Adrenal gland (tissue), 19 donors: Measurements from ENCODE around the gene LEKR1. TPM values are rescaled to one million over a fixed set of nuclear protein-coding genes. Genes with fewer than 3 reads are reported as not detected.

ENCODE experiments used
- DNase-seq, 7 donors: peaks; one replicate each; pipeline ENCODE4 v3.0.0-alpha.2; 2019 to 2020
- H3K27ac ChIP-seq, 5 donors: fragments of 200-600 bp; sonication (generic) in 4 of 5; 1 replicate in 3 of 5; 2 replicates in 2 of 5; pipeline versions ENCODE4 v1.5.1 to v1.8.0; 2016 to 2020; ENCODE audit warnings: mild to moderate bottlenecking in 1 of 5
- H3K27me3 ChIP-seq: fragments of 200-600 bp; 2 replicates; pipeline ENCODE4 v1.8.0; 2021
- H3K36me3 ChIP-seq, 2 donors: fragments of 200-600 bp; replicated peaks in 1 of 2; 1 replicate in 1 of 2; 2 replicates in 1 of 2; pipeline versions ENCODE4 v1.5.1 to v1.8.0; 2018 to 2022
- H3K4me1 ChIP-seq, 2 donors: fragments of 200-600 bp; replicated peaks in 1 of 2; 1 replicate in 1 of 2; 2 replicates in 1 of 2; pipeline versions ENCODE4 v1.5.1 to v1.8.0; 2018 to 2021
- H3K4me3 ChIP-seq, 4 donors: fragments of 200-600 bp; sonication (generic) in 3 of 4; one replicate each; pipeline ENCODE4 v1.5.1; 2016 to 2018
- H3K9me3 ChIP-seq, 3 donors: fragments of 200-600 bp; sonication (generic) in 1 of 3; replicated peaks in 1 of 3; 1 replicate in 2 of 3; 2 replicates in 1 of 3; pipeline versions ENCODE4 v1.5.1 to v1.8.0; 2016 to 2021
- CTCF ChIP-seq, 6 experiments: fragments of 450-650 bp in 4 of 6; fragments of 200-600 bp in 2 of 6; sonication (generic) in 1 of 6; IDR thresholded peaks; 1 replicate in 5 of 6; 2 replicates in 1 of 6; pipeline versions ENCODE4 v1.5.1 to v1.8.0; 2016 to 2021; ENCODE audit warnings: antibody characterized with exemption in 6 of 6, mild to moderate bottlenecking in 2 of 6, moderate library complexity in 1 of 6
- POLR2A ChIP-seq, 2 donors: fragments of 450-650 bp; IDR thresholded peaks; one replicate each; pipeline ENCODE4 v1.6.1; 2017; ENCODE audit warnings: antibody characterized with exemption in 2 of 2, mild to moderate bottlenecking in 2 of 2, moderate library complexity in 1 of 2
- WGBS, 4 donors: extraction: QIAGEN DNeasy Blood & Tissue Kit in 2 of 4; methylation state at CpG; one replicate each; pipeline versions ENCODE4 v1.1.5 to v1.1.7; 2013 to 2017; 5-methylcytosine and 5-hydroxymethylcytosine counted together
- intact Hi-C, 2 donors: fragments of 100-400 bp; cut with DNase I; formaldehyde crosslinking; loops; one replicate each; pipeline versions ENCODE4 v1.14.1 to v1.15.0; 2022 to 2023
- long read RNA-seq, 10 donors: library from polyadenylated mRNA in 3 of 10; unstranded in 2 of 10; stranded (forward) in 1 of 10; transcript quantifications; one replicate each; pipeline ENCODE4 v2.0.0 and lab custom pipeline, GENCODE V29; 2021 to 2026
- polyA plus RNA-seq, 3 donors: library from polyadenylated mRNA; stranded (reverse); fragments of 200-250 nt in 2 of 3; fragments of 350-450 nt in 1 of 3; fragmentation: Illumina TruSeq in 1 of 3; extraction: RNeasy Lipid Tissue Mini Kit (QIAGEN cat#74804) in 1 of 3; gene quantifications; one replicate each; pipeline ENCODE4 v1.2.3, GENCODE V29; 2013 to 2014
- total RNA-seq, 9 donors: library from RNA; depleted of rRNA in 4 of 9; stranded (reverse); fragments of >200 nt in 4 of 9; fragments of 120-200 nt in 1 of 9; fragmentation: NEBNext Ultra II Directional in 1 of 9; extraction: Animal tissue kit (Norgen Biotek cat#: 25700) in 1 of 9; gene quantifications; one replicate each; pipeline versions ENCODE4 v1.1.0 to v1.2.4, GENCODE V29; 2013 to 2023
- donor health status: healthy with polysubstance abuse.
- donor health status: Bipolar disorder and iron deficiency.
- donor health status: DM: yes; HTN: yes; CAD: no.
- donor health status: DM: no; HTN: no; CAD: no.
- donor health status: DM: no; HTN: no; CAD: no.
- donor health status: DM: yes; HTN: yes; CAD: no.

Gene LEKR1
- 1 to 10 TPM in 7 of 9 donors, under 1 TPM in 2; 0.28 to 2.3 (median 1.8) TPM for total RNA-seq
- polyA plus RNA-seq: 1 to 10 TPM in 1 of 3 donors, under 1 TPM in 2; 0.30 to 1.1 (median 0.71) TPM
- long read RNA-seq, donor 1: 0 reads
- long read RNA-seq, donor 2, partial matches to known transcripts: 0 of 1 reads
- long read RNA-seq, donor 2, other reads (novel, unspliced or antisense): 0 of 1 reads
- long read RNA-seq, donor 3: 0 reads
- long read RNA-seq, donor 4, partial matches to known transcripts: 0 of 1 reads
- long read RNA-seq, donor 4, other reads (novel, unspliced or antisense): 1 of 1 reads
- long read RNA-seq, donor 5, partial matches to known transcripts: 0 of 1 reads
- long read RNA-seq, donor 5, other reads (novel, unspliced or antisense): 1 of 1 reads
- long read RNA-seq, donor 6, partial matches to known transcripts: 0 of 1 reads
- long read RNA-seq, donor 6, other reads (novel, unspliced or antisense): 0 of 1 reads
- long read RNA-seq, donor 7: 0 reads
- long read RNA-seq, donor 8: 0 reads
- long read RNA-seq, donor 9: 0 reads
- long read RNA-seq, donor 10: 0 reads

DNA sequence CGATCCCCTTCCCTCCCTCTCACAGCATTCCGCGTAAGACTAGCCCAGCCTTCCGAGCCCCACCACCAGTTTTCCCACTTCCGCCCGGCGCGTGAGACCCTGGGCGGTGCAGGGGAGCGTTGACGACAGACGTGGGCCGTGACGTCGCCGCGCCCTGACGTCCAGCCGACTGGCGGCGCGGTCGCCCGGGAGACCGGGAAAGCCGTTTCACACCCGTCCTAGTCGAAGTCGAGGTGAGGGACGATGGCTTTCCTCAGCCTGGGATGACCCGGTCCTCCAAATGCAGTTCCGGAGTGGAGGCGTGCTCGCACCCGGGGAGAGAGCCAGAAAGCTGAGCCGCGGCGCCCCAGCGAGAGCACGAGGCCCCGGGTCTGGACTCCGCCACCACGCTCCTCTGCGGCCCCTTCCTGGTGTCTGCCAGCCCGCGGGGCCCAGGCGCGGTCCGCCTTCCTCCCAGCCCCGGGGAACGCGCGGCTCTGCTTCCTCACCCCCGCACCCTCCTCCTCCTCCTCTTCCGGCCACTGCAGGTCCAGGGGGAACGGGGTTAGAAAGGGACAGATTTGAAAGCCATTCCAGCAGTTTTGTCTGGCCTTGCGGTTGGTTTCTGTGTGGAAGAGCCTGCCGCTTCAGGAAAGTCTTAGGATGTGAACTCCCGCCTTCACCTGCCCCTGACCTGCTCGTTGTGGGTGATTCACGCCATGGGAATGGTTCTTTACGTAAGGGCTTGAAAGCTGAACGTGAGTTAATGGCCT, at the start of gene LEKR1:
LEKR1 (plus strand) TSS at position 210 of the 752 bp plus-strand sequence. CDS start 2,977 bp downstream, outside the sequence.
- no peaks in the 10 kb centered on the region for H3K9me3 ChIP-seq
- H3K4me3 ChIP-seq: peak within 1 kb of the TSS; percentile 40 to 74 (median 64)
- intact Hi-C loops: loop anchor here in 1 of 2 donors (5.0 kb wide), 1 partner anchor 149 kb away; no protein-coding TSS in a partner anchor
- TF ChIP-seq CTCF (IDR thresholded peaks at IDR 0.05) (no peak), POLR2A (IDR thresholded peaks at IDR 0.05) (peak; percentile 67 to 82)
- 0 to 1% (median 1%) methylated on average over 30 to 63 of the region's 63 CpGs for WGBS, 4 donors
- H3K27me3 ChIP-seq: no peaks in the 10 kb centered on the region
- H3K36me3 ChIP-seq: no peaks in the 10 kb centered on the region
- peak within 1 kb of the TSS; percentile 90 to 100 (median 94) for H3K27ac ChIP-seq
- H3K4me1 ChIP-seq: no peaks in the 10 kb centered on the region
- peak; percentile 89 to 96 (median 90) for DNase-seq

- no peaks in the 10 kb centered on the region for H3K9me3 ChIP-seq
- peaks cover 0 to 6% of the 10 kb centered on the region in 2 donors for H3K4me1 ChIP-seq
- H3K4me3 ChIP-seq: no peak overlapping the region
- intact Hi-C loops: no loop called here
- no peak for DNase-seq
- no peaks in the 10 kb centered on the region for H3K27me3 ChIP-seq
- TF ChIP-seq CTCF (IDR thresholded peaks at IDR 0.05) (no peak), POLR2A (IDR thresholded peaks at IDR 0.05) (no peak)
- no peaks in the 10 kb centered on the region for H3K36me3 ChIP-seq
- no peak overlapping the region for H3K27ac ChIP-seq
These were observed 49.3 kb upstream of the LEKR1 start for GRCh38 chr3:156776871-156777270.

- H3K27me3 ChIP-seq: no peaks in the 10 kb centered on the region
- no peak for TF ChIP-seq CTCF (IDR thresholded peaks at IDR 0.05)
- TF ChIP-seq POLR2A (IDR thresholded peaks at IDR 0.05): no peak
- H3K27ac ChIP-seq: no peak overlapping the region
- no peaks in the 10 kb centered on the region for H3K9me3 ChIP-seq
- DNase-seq: no peak
- no peak overlapping the region for H3K4me3 ChIP-seq
- intact Hi-C loops: no loop called here
- no peaks in the 10 kb centered on the region for H3K36me3 ChIP-seq
- WGBS, 4 donors: 87 to 99% (median 96%) methylated on average over 4 of the region's 4 CpGs
- no peaks in the 10 kb centered on the region for H3K4me1 ChIP-seq
These were observed 44.6 kb upstream of the LEKR1 start for GRCh38 chr3:156781310-156782230.
